Mononuclear cell (primary cell): Measurements from ENCODE around the gene SBSN. TPM values are rescaled to one million over a fixed set of nuclear protein-coding genes. Genes with fewer than 3 reads are reported as not detected.

Experiments
- H3K27me3 ChIP-seq: 2 replicates; pipeline ENCODE4 v1.6.0; 2011; ENCODE audit warnings: low read length, control low read depth; ENCODE audit not compliant: insufficient read depth
- H3K4me1 ChIP-seq: 2 replicates; pipeline ENCODE4 v1.5.1; 2011; ENCODE audit warnings: mild to moderate bottlenecking, low read length, control low read depth; ENCODE audit not compliant: insufficient read depth
- H3K4me3 ChIP-seq: 2 replicates; pipeline ENCODE4 v1.5.1; 2011; ENCODE audit warnings: mild to moderate bottlenecking, low read length, moderate library complexity
- H3K9me3 ChIP-seq: 2 replicates; pipeline ENCODE4 v1.5.1; 2011; ENCODE audit warnings: low read depth, mild to moderate bottlenecking, control low read depth, low read length
- total RNA-seq: library from RNA; depleted of rRNA; stranded (reverse); fragments of >200 nt; gene quantifications from one replicate; pipeline ENCODE4 v1.2.3, GENCODE V29; 2012

The SBSN gene
- total RNA-seq, 1 donor: not detected

DNA sequence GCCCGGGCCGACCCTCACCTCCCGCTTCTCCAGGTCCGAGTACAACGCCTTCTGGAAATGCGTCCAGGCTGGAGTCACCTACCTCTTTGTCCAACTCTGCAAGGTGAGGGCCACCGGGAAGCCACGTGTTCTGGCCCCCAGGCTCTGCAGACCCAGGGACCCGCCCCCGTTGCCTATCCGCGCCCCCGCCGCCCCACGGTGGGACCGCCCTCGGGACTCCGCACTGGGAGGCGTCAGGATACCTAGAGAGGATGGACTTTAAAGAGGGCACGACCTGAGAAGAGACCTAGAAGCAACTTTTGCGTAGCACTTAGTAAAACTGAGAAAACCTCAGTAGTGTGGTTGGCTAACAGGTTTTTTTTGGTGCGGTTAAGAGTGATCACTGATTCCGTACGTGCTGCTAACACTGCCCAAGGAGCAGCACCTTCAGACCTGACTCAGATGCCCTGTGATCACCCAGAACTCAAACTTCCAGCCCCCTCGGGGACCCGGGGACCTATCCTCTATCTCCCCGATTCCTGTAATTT, 17.8 kb upstream of the SBSN start:
- peak overlapping the region; percentile 78 for H3K4me3 ChIP-seq
- no peaks in the 10 kb centered on the region for H3K9me3 ChIP-seq
- H3K4me1 ChIP-seq: peaks cover 23% of the 10 kb centered on the region
- H3K27me3 ChIP-seq: no peaks in the 10 kb centered on the region

DNA sequence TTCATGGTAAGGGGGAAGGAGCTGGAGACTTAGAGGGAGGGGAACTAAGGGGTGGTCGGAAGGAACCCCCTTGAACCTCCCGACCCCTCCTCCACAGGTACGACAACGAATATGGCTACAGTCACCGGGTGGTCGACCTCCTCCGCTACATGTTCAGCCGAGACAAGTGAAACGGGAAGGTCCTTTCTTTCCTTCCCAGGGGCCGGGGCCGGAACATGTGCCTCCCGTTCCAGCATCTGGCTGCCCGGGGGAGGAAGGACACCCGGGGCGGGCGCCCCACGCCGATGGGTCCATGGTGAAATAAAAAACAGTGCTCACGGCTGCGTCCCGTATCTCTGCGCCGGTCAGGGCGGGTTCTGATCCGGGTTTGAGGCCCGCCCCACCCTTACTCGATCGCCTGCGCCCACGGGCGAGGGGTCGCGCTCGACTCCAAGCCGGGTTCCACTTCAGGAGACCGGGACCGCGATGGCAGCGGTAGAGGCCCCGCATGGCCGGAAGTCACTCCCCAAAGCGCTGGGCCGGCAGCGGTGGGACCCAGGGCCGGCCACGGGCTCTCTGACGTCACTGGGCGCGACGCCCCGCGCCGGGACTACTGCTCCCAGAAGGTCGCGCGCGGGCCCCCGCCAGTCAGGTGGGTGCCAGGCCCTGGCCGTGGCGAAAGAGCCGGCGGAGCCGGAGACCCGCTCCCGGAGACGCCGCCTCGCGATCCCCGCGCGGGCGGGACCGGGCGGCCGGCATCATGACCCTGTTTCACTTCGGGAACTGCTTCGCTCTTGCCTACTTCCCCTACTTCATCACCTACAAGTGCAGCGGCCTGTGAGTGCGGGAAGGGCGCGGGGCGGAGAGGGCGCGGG, 17.1 kb upstream of the SBSN start, which contains the start of gene TMEM147:
TMEM147 (plus strand) TSS at position 626 of the 854 bp plus-strand sequence; CDS start at position 740, 114 bp downstream.
- Histone ChIP-seq H3K9me3 (no peaks in the 10 kb centered on the region), H3K4me3 (peak within 1 kb of the TSS; percentile 78), H3K4me1 (peaks cover 23% of the 10 kb centered on the region), H3K27me3 (no peaks in the 10 kb centered on the region)

DNA sequence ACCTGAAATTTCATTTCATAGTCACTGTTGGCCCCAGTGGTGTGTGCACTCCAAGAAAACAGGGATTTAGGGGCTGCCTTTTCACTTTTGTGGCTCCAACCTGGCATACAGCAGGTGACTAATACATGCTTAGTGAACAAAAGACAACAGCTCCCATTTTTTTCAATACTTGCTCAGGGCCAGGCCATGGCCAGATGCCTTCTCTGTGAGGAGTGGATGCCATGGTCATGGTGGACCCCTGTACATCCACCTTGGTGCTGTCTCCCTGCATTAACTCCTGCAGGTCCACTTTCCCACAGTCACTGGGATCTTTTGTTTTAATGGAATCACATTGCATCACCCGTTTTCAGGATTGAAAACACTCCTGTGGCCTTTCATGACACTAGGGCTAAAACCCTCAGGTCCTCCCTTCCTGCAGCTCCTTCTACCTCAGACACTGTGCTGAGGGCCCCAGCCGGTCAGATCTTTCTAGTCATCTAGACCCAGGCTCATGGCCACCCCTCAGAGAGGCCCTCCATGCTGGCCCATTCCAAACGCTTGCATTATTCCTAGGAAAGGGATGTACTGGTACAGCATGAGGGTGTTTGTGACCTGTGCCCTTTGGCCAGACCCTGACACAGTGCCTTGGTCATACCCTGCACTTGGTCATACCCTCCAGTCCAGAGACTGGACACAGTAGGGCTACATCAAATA, 16.1 kb upstream of the SBSN start:
- H3K27me3 ChIP-seq: no peaks in the 10 kb centered on the region
- peaks cover 23% of the 10 kb centered on the region for H3K4me1 ChIP-seq
- H3K9me3 ChIP-seq: no peaks in the 10 kb centered on the region
- no peak overlapping the region for H3K4me3 ChIP-seq

DNA sequence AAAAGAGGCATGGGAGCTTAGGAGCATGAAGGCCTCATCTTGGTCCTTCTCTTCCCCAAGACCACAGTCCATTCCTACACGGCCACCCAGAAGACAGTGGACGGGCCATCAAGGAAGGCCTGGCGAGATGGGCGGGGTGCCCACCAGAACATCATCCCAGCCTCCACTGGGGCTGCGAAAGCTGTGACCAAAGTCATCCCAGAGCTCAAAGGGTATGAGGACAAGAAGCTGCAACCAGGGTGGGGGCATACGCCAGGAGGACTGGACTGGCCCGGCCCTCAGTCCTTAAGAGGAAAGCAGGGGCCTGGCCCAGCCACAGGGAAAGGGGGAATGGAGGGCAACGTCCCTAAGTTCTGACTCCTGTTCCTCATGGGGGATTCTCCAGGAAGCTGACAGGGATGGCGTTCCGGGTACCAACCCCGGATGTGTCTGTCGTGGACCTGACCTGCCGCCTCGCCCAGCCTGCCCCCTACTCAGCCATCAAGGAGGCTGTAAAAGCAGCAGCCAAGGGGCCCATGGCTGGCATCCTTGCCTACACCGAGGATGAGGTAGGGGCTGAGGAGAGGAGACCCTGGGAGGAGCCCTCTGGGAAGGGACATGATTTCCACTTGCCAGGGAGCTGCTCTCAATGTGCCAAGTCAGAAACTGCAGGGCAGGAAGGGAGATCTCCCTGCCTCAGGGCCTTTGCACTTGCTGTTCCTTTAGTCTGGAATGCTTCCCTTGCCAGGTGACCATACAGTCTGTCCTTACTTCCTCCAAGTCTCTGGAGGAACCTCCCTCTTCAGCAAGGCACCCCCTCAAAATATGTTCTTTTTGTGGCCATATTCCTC, 15.4 kb upstream of the SBSN start:
- no peaks in the 10 kb centered on the region for H3K9me3 ChIP-seq
- no peak overlapping the region for H3K4me3 ChIP-seq
- peaks cover 23% of the 10 kb centered on the region for H3K4me1 ChIP-seq
- no peaks in the 10 kb centered on the region for H3K27me3 ChIP-seq

DNA sequence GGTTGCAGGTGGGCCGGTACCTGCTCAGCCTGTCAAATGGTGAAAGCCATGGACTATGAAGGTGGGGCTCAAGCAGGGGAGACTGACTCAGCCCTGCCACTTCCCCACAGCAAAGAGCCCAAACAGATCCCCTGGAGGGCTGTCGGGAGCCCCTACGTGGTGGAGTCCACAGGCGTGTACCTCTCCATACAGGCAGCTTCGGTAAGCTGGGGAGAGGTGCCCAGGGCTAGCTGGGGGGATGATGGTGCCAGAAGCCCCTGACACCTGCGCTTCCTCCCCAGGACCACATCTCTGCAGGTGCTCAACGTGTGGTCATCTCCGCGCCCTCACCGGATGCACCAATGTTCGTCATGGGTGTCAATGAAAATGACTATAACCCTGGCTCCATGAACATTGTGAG, 14.1 kb upstream of the SBSN start:
- Histone ChIP-seq H3K4me1 (peaks cover 23% of the 10 kb centered on the region), H3K4me3 (no peak overlapping the region), H3K9me3 (no peaks in the 10 kb centered on the region)

DNA sequence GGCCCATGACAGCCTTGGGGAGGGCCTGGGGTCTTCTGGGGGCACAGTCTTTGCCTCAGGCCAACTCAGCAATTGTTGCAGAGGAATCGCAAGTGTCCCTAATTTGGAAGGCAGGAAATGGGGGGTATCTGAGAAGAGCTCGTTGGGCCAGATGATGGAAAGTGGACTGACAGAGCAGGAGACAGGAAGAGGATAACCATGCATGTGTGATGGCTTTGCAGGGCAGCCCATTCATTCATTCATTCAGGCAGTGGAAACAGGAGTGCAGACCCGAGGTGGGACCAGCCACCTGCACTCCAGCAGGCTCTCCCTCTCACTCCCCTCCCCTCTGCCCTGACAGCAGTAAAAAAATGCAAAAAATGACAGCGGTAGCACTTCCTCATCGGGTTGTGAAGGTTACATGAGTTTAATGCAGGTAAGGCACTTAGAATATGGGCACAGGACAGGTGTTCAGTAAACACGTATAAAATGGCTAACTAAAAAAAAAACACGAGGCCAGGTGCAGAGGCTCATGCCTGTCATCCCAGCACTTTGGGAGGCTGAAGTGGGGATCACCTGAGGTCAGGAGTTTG, 12.3 kb upstream of the SBSN start:
- Histone ChIP-seq H3K4me1 (peaks cover 10% of the 10 kb centered on the region), H3K27me3 (no peaks in the 10 kb centered on the region), H3K4me3 (no peak overlapping the region), H3K9me3 (no peaks in the 10 kb centered on the region)

More for the DNA sequence above, 14.1 kb upstream of the SBSN start:
- H3K27me3 ChIP-seq: no peaks in the 10 kb centered on the region

DNA sequence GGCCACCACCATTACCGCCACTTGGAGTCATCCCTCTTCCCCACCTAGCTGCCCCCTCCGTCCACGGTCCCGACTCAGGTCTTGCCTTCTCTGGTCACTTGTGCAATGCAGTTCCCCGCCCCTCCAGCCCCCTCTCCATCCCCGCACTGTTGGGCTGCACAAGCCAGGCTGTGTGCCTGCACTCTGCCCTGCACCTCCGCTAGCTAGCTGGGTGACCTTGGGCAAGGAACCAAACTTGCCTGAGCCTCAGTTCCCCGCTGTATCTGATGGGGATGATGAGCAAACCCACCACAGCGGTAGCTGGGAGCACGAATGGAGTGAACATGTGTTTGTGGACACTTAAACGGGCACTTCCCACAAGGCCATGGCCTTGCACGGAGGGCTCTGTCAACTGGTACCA, 11.7 kb upstream of the SBSN start:
- H3K9me3 ChIP-seq: no peaks in the 10 kb centered on the region
- peaks cover 6% of the 10 kb centered on the region for H3K4me1 ChIP-seq
- no peaks in the 10 kb centered on the region for H3K27me3 ChIP-seq
- H3K4me3 ChIP-seq: no peak overlapping the region

DNA sequence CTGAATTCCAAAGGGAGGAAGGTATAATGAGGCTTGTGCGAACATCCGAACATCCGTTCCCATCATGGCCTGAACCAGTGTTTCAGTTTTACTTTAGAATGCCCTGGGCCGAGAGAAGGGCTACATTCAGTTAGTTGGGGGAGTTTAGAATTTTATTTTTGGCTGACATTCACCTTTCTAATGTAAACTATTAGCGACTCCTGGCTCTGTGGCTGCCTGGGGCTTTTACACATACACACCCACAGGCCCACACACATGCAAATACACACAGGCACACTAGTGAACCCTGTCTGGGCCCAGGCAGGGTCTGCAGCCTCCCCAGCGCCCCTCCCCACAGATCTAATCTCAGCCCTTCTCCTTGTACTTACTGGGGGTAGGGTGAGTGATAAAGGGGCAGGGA, 11.2 kb upstream of the SBSN start:
- Histone ChIP-seq H3K4me3 (no peak overlapping the region), H3K27me3 (no peaks in the 10 kb centered on the region), H3K4me1 (peaks cover under 1% of the 10 kb centered on the region), H3K9me3 (no peaks in the 10 kb centered on the region)

DNA sequence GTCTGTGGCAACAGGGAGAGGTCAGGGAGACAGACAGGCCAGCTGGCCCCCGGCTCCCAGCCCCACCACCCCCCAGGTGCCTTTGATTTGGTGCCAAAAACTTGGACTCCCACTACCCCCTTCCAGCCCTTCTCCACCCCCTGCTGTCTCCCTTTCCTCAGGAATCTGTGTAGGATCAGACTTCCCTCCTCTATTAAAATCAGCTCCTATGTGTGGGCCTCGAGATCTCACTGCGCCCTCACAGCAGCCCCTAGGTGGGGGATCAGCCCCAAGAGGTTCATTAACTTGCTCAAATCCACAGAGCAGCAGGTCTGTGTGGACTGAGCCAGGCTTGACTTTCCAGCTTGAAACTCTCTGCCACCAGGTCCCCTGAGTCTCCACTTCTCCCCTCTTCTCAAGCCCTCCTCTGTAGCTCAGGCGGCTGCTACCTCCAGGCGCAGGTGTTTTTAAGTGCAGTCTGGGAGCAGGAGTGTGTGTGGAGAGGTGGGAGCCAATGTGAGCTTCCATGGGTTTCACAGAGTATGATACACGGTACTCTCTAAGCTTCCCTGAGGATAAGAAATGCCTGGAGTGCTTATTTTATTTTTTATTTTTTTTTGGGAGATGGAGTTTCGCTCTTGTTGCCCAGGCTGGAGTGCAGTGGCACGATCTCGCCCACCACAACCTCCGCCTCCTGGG, 6.8 kb upstream of the SBSN start:
- H3K9me3 ChIP-seq: no peaks in the 10 kb centered on the region
- H3K4me3 ChIP-seq: no peak overlapping the region
- H3K4me1 ChIP-seq: peaks cover 9% of the 10 kb centered on the region
- peaks cover 3% of the 10 kb centered on the region for H3K27me3 ChIP-seq

DNA sequence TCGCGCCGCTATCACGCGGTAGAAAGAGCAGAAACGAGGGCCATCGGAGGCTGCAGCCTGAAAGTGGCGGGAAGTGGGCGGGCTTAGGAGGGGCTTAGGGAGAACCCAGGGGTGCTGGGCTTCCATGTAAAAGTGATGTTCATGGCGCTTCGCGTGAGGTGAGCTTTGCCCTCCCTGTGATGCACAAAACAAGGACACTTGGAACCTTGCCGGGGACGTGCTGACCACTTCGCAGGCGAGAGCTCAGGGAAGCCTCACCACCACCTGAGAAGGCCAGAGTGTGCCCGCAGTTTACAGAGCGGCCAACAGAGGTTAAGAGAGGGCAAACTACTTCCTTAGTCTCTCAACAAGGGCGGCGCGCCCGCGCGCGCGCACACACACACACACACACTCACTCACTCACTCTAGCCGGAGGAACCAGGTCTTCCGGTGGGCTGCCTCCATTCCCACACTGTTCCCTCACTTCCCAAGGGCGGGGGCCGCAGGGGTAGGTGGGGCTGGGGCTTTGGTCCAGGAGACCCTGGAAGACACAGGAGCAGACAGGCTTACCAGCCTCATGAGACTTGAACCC, 5.8 kb upstream of the SBSN start:
- H3K4me1 ChIP-seq: peaks cover 9% of the 10 kb centered on the region
- no peaks in the 10 kb centered on the region for H3K9me3 ChIP-seq
- H3K27me3 ChIP-seq: peaks cover 3% of the 10 kb centered on the region
- no peak overlapping the region for H3K4me3 ChIP-seq

DNA sequence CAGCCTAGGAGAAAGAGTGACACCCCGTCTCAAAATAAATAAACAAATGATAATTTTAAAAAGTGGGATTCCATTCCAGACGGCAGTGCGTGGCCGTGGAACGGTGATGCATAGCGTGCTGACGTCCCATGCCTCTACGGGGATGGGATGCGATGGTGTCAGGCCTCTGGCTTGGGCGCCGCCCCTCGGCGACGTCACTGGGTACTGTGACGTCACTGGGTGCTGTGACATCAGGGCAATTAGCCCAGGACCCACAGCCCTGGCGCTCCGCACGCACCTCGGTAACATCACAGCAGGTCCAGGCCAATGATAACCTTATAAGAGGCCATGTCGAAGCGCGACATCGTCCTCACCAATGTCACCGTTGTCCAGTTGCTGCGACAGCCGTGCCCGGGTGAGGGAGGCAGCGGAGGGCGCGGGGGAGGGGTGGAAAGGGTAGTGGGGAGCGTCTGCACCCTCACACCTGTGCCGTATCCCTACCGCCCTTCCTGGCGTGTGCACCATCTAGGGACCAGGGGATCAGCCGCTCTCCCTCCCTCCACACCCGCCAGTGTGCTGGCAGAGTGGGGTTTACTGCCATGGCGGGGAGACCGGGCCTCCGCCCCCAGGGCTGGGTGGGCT, 5.2 kb upstream of the SBSN start, which contains the start of gene GAPDHS:
GAPDHS (plus strand) TSS at position 256 of the 621 bp plus-strand sequence; CDS start at position 328, 72 bp downstream.
- Histone ChIP-seq H3K9me3 (no peaks in the 10 kb centered on the region), H3K4me3 (no peak within 1 kb of the TSS), H3K4me1 (peaks cover 9% of the 10 kb centered on the region), H3K27me3 (peaks cover 3% of the 10 kb centered on the region)

DNA sequence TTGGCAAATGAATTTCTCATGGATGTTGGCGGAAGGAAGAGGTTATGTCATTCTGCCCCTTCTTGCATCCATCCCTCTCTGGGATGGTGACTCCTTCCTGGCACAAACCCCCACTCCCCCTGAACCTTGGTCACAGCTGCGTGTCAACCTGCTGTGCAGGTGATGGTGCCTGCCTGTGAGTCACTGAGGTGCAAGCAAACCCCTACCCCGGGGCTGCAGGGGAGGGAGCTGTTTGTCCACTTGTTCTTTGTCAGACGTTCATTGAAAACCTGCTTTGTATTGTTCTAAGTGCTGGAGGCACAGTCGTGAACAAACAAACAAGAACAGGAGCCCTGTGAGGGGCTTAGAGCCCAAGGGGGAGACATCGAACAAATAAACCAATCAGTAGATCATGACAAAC, 3.2 kb upstream of the SBSN start:
- H3K9me3 ChIP-seq: no peaks in the 10 kb centered on the region
- H3K4me1 ChIP-seq: peaks cover 9% of the 10 kb centered on the region
- peaks cover 3% of the 10 kb centered on the region for H3K27me3 ChIP-seq
- H3K4me3 ChIP-seq: no peak overlapping the region
